ENCODE data around the gene CCDC50. TPM values are rescaled to one million over a fixed set of nuclear protein-coding genes. Genes with fewer than 3 reads are reported as not detected.

CCDC50 gene
- total RNA-seq, 6 donors from 2014 or later, result 54.7 to 99.8 (median 72.5) TPM

DNA sequence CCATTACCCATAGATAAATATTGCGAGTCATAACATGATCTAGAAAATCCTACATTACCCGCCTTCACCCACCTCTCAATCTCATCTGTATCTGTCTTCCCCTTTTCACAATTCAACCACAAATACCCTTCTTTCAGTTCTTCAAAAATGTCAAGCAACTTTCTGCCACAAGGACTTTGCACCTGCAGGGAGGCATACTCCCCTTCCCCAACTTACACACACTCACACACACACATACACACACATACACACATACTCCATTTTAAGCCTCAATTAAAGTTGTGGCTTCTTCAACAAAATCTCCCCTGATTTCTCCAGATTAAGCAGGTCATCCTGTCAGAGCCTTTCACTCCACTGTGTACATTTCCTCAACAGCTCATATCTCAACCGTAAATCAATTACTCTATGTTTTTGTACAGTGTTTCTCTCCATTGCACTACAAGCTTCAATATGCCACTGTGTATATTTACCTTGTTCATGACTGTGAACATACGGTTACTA lies 33.1 kb upstream of the CCDC50 start:
- no peak for TF ChIP-seq EP300 (IDR thresholded peaks at IDR 0.05)
- no peak for TF ChIP-seq POLR2AphosphoS5 (IDR thresholded peaks at IDR 0.05)
- TF ChIP-seq, protein P1, sequence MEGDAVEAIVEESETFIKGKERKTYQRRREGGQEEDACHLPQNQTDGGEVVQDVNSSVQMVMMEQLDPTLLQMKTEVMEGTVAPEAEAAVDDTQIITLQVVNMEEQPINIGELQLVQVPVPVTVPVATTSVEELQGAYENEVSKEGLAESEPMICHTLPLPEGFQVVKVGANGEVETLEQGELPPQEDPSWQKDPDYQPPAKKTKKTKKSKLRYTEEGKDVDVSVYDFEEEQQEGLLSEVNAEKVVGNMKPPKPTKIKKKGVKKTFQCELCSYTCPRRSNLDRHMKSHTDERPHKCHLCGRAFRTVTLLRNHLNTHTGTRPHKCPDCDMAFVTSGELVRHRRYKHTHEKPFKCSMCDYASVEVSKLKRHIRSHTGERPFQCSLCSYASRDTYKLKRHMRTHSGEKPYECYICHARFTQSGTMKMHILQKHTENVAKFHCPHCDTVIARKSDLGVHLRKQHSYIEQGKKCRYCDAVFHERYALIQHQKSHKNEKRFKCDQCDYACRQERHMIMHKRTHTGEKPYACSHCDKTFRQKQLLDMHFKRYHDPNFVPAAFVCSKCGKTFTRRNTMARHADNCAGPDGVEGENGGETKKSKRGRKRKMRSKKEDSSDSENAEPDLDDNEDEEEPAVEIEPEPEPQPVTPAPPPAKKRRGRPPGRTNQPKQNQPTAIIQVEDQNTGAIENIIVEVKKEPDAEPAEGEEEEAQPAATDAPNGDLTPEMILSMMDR (IDR thresholded peaks at IDR 0.05), result no peak
- no peak for TF ChIP-seq POLR2A (IDR thresholded peaks at IDR 0.05)
- ATAC-seq (ENCODE audit: low FRiP score in 2 of 2) (no peak), DNase-seq (no peak)
- no peaks in the 10 kb centered on the region for H3K9me3 ChIP-seq
- 52 to 64% methylated on average over 4 of the region's 4 CpGs for WGBS, 2 donors
- no peak overlapping the region for H3K27ac ChIP-seq
- no peak overlapping the region for H3K4me3 ChIP-seq
- H3K27me3 ChIP-seq, result no peaks in the 10 kb centered on the region
- no peaks in the 10 kb centered on the region for H3K36me3 ChIP-seq
- no peaks in the 10 kb centered on the region for H3K4me1 ChIP-seq

DNA sequence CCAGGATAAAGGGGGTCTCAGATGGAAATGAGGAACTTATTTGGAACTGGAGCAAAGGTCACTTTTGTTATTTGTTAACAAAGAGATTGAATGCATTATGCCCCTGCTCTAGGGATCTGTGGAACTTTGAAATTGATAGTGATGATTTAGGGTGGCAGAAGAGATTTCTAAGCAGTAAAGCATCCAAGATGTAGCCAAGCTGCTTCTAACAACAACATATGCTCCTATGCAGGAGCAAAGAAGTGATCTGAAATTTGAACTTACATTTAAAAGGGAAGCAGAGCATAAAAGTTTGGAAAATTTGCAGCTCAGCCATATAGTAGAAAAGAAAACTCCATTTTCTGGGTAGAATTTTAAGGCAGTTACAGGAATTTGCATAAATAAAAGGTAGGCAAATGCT lies 30.3 kb upstream of the CCDC50 start:
- ATAC-seq (ENCODE audit: low FRiP score in 2 of 2), result no peak
- H3K27me3 ChIP-seq, result no peaks in the 10 kb centered on the region
- H3K36me3 ChIP-seq, result no peaks in the 10 kb centered on the region
- no peaks in the 10 kb centered on the region for H3K9me3 ChIP-seq
- no peak overlapping the region for H3K27ac ChIP-seq
- no peak for TF ChIP-seq POLR2AphosphoS5 (IDR thresholded peaks at IDR 0.05)
- TF ChIP-seq, protein P1 (IDR thresholded peaks at IDR 0.05), result no peak
- no peak overlapping the region for H3K4me3 ChIP-seq
- no peaks in the 10 kb centered on the region for H3K4me1 ChIP-seq
- no peak for DNase-seq

DNA sequence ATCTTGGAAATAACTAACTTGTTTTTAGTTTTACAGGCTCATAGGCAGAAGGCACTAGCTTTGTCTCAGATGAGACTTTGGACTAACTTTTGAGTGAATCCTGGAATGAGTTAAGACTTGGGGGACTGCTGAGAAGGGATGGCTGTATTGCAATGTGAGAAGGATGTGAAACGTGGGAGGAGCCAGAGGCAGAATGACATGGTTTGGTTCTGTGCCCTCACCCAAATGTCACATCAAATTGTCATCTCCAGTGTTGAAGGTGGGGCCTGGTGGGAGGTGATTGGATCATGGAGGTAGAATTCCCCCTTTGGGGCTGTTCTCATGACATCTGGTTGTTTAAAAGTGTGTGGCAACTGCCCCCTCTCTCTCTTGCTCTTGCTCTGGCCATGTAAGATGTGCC lies 28.8 kb upstream of the CCDC50 start:
- no peak overlapping the region for H3K4me3 ChIP-seq

DNA sequence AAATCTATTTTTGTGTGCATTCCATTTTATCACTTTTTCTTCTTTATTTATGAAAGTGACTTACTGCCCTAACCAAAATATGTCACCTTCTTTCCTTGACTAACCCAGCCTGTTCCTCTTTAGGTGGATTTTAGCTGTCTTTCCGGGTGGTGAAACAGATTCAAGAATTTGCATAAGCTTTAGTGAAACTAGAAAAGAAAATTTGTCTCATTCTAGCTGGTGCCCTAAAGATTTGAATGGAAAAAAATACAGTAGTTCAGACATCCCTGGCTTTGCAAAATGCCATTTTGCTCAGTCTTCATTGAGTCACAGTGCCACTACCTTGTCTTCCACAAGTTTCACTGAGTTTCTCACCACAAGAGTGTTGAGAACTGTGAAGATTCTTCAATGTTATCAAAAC lies 28.2 kb upstream of the CCDC50 start:
- Histone ChIP-seq H3K27ac (no peak overlapping the region), H3K4me3 (no peak overlapping the region), H3K36me3 (no peaks in the 10 kb centered on the region), H3K27me3 (no peaks in the 10 kb centered on the region), H3K9me3 (no peaks in the 10 kb centered on the region), H3K4me1 (no peaks in the 10 kb centered on the region)
- ATAC-seq (ENCODE audit: low FRiP score in 2 of 2) (no peak), DNase-seq (no peak)
- TF ChIP-seq EP300 (IDR thresholded peaks at IDR 0.05) (no peak), POLR2A (IDR thresholded peaks at IDR 0.05) (no peak), POLR2AphosphoS5 (IDR thresholded peaks at IDR 0.05) (no peak)
- TF ChIP-seq, protein P1 (IDR thresholded peaks at IDR 0.05), result no peak
- 76 to 81% methylated on average over 1 of the region's 1 CpG for WGBS, 2 donors

More for the DNA sequence above, 28.8 kb upstream of the CCDC50 start:
- Histone ChIP-seq H3K27me3 (no peaks in the 10 kb centered on the region), H3K4me1 (no peaks in the 10 kb centered on the region), H3K27ac (no peak overlapping the region), H3K9me3 (no peaks in the 10 kb centered on the region), H3K36me3 (no peaks in the 10 kb centered on the region)
- 72 to 82% methylated on average over 1 of the region's 1 CpG for WGBS, 2 donors
- TF ChIP-seq, protein P1 (IDR thresholded peaks at IDR 0.05), result no peak
- TF ChIP-seq POLR2AphosphoS5 (IDR thresholded peaks at IDR 0.05), result no peak
- no peak for TF ChIP-seq POLR2A (IDR thresholded peaks at IDR 0.05)
- no peak for TF ChIP-seq EP300 (IDR thresholded peaks at IDR 0.05)
- DNase-seq, result no peak
- no peak for ATAC-seq (ENCODE audit: low FRiP score in 2 of 2)

DNA sequence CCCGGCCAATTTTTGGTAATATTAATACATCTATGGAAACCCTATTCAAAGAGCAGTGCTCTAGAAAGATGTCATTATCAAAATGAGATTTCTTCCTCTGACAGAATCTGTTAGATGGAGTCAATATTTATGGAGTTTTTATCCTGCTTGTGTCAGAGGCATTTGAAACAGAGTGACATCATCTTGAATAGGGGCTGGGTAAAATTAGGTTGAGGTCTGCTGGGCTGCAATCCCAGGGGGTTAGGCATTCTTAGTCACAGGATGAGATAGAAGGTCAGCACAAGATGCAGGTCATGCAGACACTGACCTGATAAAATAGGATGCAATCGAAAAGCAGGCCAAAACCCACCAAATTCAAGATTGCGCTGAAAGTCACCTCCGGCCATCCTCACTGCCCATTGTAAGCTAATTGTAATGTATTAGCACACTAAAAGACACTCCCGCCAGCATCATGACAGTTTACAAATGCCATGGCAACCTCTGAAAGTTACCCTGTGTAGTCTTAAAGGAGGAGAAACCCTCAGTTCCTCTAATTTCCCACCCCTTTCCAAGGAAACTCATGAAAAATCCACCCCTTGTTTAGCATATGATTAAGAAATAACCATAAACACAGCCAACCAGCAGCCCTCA lies 27.3 kb upstream of the CCDC50 start:
- TF ChIP-seq, protein P1 (IDR thresholded peaks at IDR 0.05), result no peak
- TF ChIP-seq POLR2A (IDR thresholded peaks at IDR 0.05), result no peak
- TF ChIP-seq EP300 (IDR thresholded peaks at IDR 0.05), result no peak
- TF ChIP-seq POLR2AphosphoS5 (IDR thresholded peaks at IDR 0.05), result no peak
- DNase-seq, result no peak
- Histone ChIP-seq H3K9me3 (no peaks in the 10 kb centered on the region), H3K27ac (no peak overlapping the region), H3K36me3 (no peaks in the 10 kb centered on the region), H3K27me3 (no peaks in the 10 kb centered on the region), H3K4me3 (no peak overlapping the region), H3K4me1 (no peaks in the 10 kb centered on the region)
- no peak for ATAC-seq (ENCODE audit: low FRiP score in 2 of 2)
- 93 to 99% methylated on average over 5 of the region's 5 CpGs for WGBS, 2 donors

Data from upper lobe of left lung (tissue), 6 donors.